Measurements from ENCODE around the gene TRAPPC12. TPM values are rescaled to one million over a fixed set of nuclear protein-coding genes. Genes with fewer than 3 reads are reported as not detected.
"Not testable (repeated sequence)": the region's sequence is repeated elsewhere in the genome, so short reads cannot be mapped to it uniquely, and the experiment has no call there.

TRAPPC12 gene
- total RNA-seq, 2 donors from 2014 or later: 85.4 to 86.0 TPM

GRCh38 chr2:3449086-3449485 lies 69.6 kb downstream of the TRAPPC12 start:
- Mint-ChIP-seq H3K4me1 (ENCODE audit: low read depth) (no peaks in the 10 kb centered on the region), H3K9me3 (no peaks in the 10 kb centered on the region), H3K4me3 (no peak overlapping the region), H3K36me3 (ENCODE audit: insufficient read depth in 2 of 2) (peaks cover 0 to 10% of the 10 kb centered on the region in 2 donors), H3K27me3 (ENCODE audit: low read depth) (no peaks in the 10 kb centered on the region), H3K27ac (no peak overlapping the region)
- ATAC-seq (replicated peaks in 1 of 2) (no peak), DNase-seq (no peak)

- no peaks in the 10 kb centered on the region for H3K9me3 Mint-ChIP-seq
- DNase-seq: no peak
- H3K27ac Mint-ChIP-seq: no peak overlapping the region
- peaks cover 0 to 10% of the 10 kb centered on the region in 2 donors for H3K36me3 Mint-ChIP-seq (ENCODE audit: insufficient read depth in 2 of 2)
- no peaks in the 10 kb centered on the region for H3K4me1 Mint-ChIP-seq (ENCODE audit: low read depth)
- H3K4me3 Mint-ChIP-seq: no peak overlapping the region
- ATAC-seq (replicated peaks in 1 of 2): no peak
- H3K27me3 Mint-ChIP-seq (ENCODE audit: low read depth): no peaks in the 10 kb centered on the region
Measured at GRCh38 chr2:3449936-3450335, 70.4 kb downstream of the TRAPPC12 start.

- DNase-seq: no peak
- H3K9me3 Mint-ChIP-seq: no peaks in the 10 kb centered on the region
- no peaks in the 10 kb centered on the region for H3K4me1 Mint-ChIP-seq (ENCODE audit: low read depth)
- peaks cover 0 to 7% of the 10 kb centered on the region in 2 donors for H3K36me3 Mint-ChIP-seq (ENCODE audit: insufficient read depth in 2 of 2)
- H3K27ac Mint-ChIP-seq: no peak overlapping the region
- no peaks in the 10 kb centered on the region for H3K27me3 Mint-ChIP-seq (ENCODE audit: low read depth)
- ATAC-seq (replicated peaks in 1 of 2): no peak
- no peak overlapping the region for H3K4me3 Mint-ChIP-seq
Measured at GRCh38 chr2:3450385-3451010, 71.0 kb downstream of the TRAPPC12 start.

- H3K27me3 Mint-ChIP-seq (ENCODE audit: low read depth): no peaks in the 10 kb centered on the region
- no peaks in the 10 kb centered on the region for H3K9me3 Mint-ChIP-seq
- no peak overlapping the region for H3K4me3 Mint-ChIP-seq
- H3K36me3 Mint-ChIP-seq (ENCODE audit: insufficient read depth in 2 of 2): peaks cover 0 to 5% of the 10 kb centered on the region in 2 donors
- DNase-seq (no peak), ATAC-seq (replicated peaks in 1 of 2) (no peak)
- peak overlapping the region; percentile 62 for H3K27ac Mint-ChIP-seq
- no peaks in the 10 kb centered on the region for H3K4me1 Mint-ChIP-seq (ENCODE audit: low read depth)
Measured at GRCh38 chr2:3451169-3451568, 71.7 kb downstream of the TRAPPC12 start.

GRCh38 chr2:3451926-3452671 lies 72.6 kb downstream of the TRAPPC12 start:
- no peak for ATAC-seq (replicated peaks in 1 of 2)
- H3K9me3 Mint-ChIP-seq: no peaks in the 10 kb centered on the region
- no peaks in the 10 kb centered on the region for H3K27me3 Mint-ChIP-seq (ENCODE audit: low read depth)
- H3K27ac Mint-ChIP-seq: no peak overlapping the region
- H3K36me3 Mint-ChIP-seq (ENCODE audit: insufficient read depth in 2 of 2): peaks cover 0 to 6% of the 10 kb centered on the region in 2 donors
- no peak overlapping the region for H3K4me3 Mint-ChIP-seq
- DNase-seq: no peak
- H3K4me1 Mint-ChIP-seq (ENCODE audit: low read depth): no peaks in the 10 kb centered on the region

- Mint-ChIP-seq H3K9me3 (no peaks in the 10 kb centered on the region), H3K4me1 (ENCODE audit: low read depth) (no peaks in the 10 kb centered on the region), H3K27ac (no peak overlapping the region), H3K4me3 (no peak overlapping the region), H3K36me3 (ENCODE audit: insufficient read depth in 2 of 2) (peaks cover 2 to 4% of the 10 kb centered on the region in 2 donors), H3K27me3 (ENCODE audit: low read depth) (no peaks in the 10 kb centered on the region)
- ATAC-seq (replicated peaks in 1 of 2): no peak
- no peak for DNase-seq
Measured at GRCh38 chr2:3453190-3453999, 73.9 kb downstream of the TRAPPC12 start.

GRCh38 chr2:3454005-3454404 lies 74.5 kb downstream of the TRAPPC12 start:
- H3K4me3 Mint-ChIP-seq; H3K27me3 Mint-ChIP-seq (ENCODE audit: low read depth); H3K9me3 Mint-ChIP-seq; H3K27ac Mint-ChIP-seq; H3K4me1 Mint-ChIP-seq (ENCODE audit: low read depth); DNase-seq; ATAC-seq (replicated peaks in 1 of 2); H3K36me3 Mint-ChIP-seq (ENCODE audit: insufficient read depth in 2 of 2): not testable (repeated sequence)

GRCh38 chr2:3454802-3455201 lies 75.3 kb downstream of the TRAPPC12 start:
- DNase-seq (no peak), ATAC-seq (replicated peaks in 1 of 2) (no peak)
- Mint-ChIP-seq H3K4me3 (no peak overlapping the region), H3K27ac (no peak overlapping the region), H3K9me3 (no peaks in the 10 kb centered on the region), H3K27me3 (ENCODE audit: low read depth) (no peaks in the 10 kb centered on the region), H3K36me3 (ENCODE audit: insufficient read depth in 2 of 2) (peaks cover 2 to 8% of the 10 kb centered on the region in 2 donors), H3K4me1 (ENCODE audit: low read depth) (no peaks in the 10 kb centered on the region)

GRCh38 chr2:3456125-3456524 lies 76.6 kb downstream of the TRAPPC12 start:
- peaks cover 2 to 8% of the 10 kb centered on the region in 2 donors for H3K36me3 Mint-ChIP-seq (ENCODE audit: insufficient read depth in 2 of 2)
- H3K27me3 Mint-ChIP-seq (ENCODE audit: low read depth): no peaks in the 10 kb centered on the region
- DNase-seq (no peak), ATAC-seq (replicated peaks in 1 of 2) (no peak)
- H3K27ac Mint-ChIP-seq: no peak overlapping the region
- no peak overlapping the region for H3K4me3 Mint-ChIP-seq
- H3K9me3 Mint-ChIP-seq: no peaks in the 10 kb centered on the region
- H3K4me1 Mint-ChIP-seq (ENCODE audit: low read depth): peaks cover 5% of the 10 kb centered on the region

GRCh38 chr2:3457524-3458395 lies 78.3 kb downstream of the TRAPPC12 start:
- Mint-ChIP-seq H3K9me3 (no peaks in the 10 kb centered on the region), H3K27ac (no peak overlapping the region), H3K4me1 (ENCODE audit: low read depth) (peaks cover 16% of the 10 kb centered on the region), H3K36me3 (ENCODE audit: insufficient read depth in 2 of 2) (peaks cover 2 to 8% of the 10 kb centered on the region in 2 donors), H3K4me3 (no peak overlapping the region), H3K27me3 (ENCODE audit: low read depth) (no peaks in the 10 kb centered on the region)
- ATAC-seq (replicated peaks in 1 of 2) (no peak), DNase-seq (no peak)

- Mint-ChIP-seq H3K36me3 (ENCODE audit: insufficient read depth in 2 of 2) (peaks cover 2 to 8% of the 10 kb centered on the region in 2 donors), H3K27ac (no peak overlapping the region), H3K9me3 (no peaks in the 10 kb centered on the region), H3K4me3 (no peak overlapping the region), H3K27me3 (ENCODE audit: low read depth) (no peaks in the 10 kb centered on the region), H3K4me1 (ENCODE audit: low read depth) (peaks cover 16% of the 10 kb centered on the region)
- ATAC-seq (replicated peaks in 1 of 2) (no peak), DNase-seq (no peak)
Measured at GRCh38 chr2:3458396-3459184, 79.1 kb downstream of the TRAPPC12 start.
